Loucy (cell line): Measurements from ENCODE around the gene TMEM233.

Experiments
- H2AFZ ChIP-seq: fragments of 200-600 bp; sonication (generic); 2 replicates; pipeline ENCODE4 v1.6.0; 2016; ENCODE audit warnings: antibody characterized with exemption, mild to moderate bottlenecking, low read length, moderate library complexity
- H3F3A ChIP-seq: fragments of 200-600 bp; 2 replicates; pipeline ENCODE4 v1.6.0; 2016; ENCODE audit warnings: antibody characterized with exemption, low read depth, mild to moderate bottlenecking
- H3K27me3 ChIP-seq: fragments of 200-600 bp; sonication (generic); 2 replicates; pipeline ENCODE4 v1.6.1; 2014; ENCODE audit warnings: low read length, mild to moderate bottlenecking; ENCODE audit not compliant: insufficient read depth, poor library complexity, severe bottlenecking
- H3K36me3 ChIP-seq: fragments of 200-600 bp; sonication (generic); 2 replicates; pipeline ENCODE4 v1.6.1; 2016; ENCODE audit warnings: low read length; ENCODE audit not compliant: insufficient read depth
- H3K4me1 ChIP-seq: fragments of 200-600 bp; sonication (generic); 2 replicates; pipeline ENCODE4 v1.5.1; 2014; ENCODE audit warnings: low read length, mild to moderate bottlenecking; ENCODE audit not compliant: insufficient read depth, poor library complexity, severe bottlenecking
- H3K4me2 ChIP-seq: fragments of 200-600 bp; sonication (generic); 2 replicates; pipeline ENCODE4 v1.6.0; 2014; ENCODE audit warnings: antibody characterized with exemption, low read length, low read depth, mild to moderate bottlenecking; ENCODE audit not compliant: poor library complexity, severe bottlenecking
- H3K4me3 ChIP-seq: fragments of 200-600 bp; sonication (generic); 2 replicates; pipeline ENCODE4 v1.5.1; 2014; ENCODE audit warnings: low read length, mild to moderate bottlenecking, mixed read lengths; ENCODE audit not compliant: poor library complexity, severe bottlenecking
- H3K79me2 ChIP-seq: fragments of 200-600 bp; sonication (generic); 2 replicates; pipeline ENCODE4 v1.6.1; 2014; ENCODE audit warnings: low read length; ENCODE audit not compliant: insufficient read depth
- H3K9ac ChIP-seq: fragments of 200-600 bp; sonication (generic); 2 replicates; pipeline ENCODE4 v1.6.0; 2014; ENCODE audit warnings: mild to moderate bottlenecking, low read depth, low read length, moderate library complexity; ENCODE audit not compliant: poor library complexity, severe bottlenecking
- H3K9me2 ChIP-seq: fragments of 200-600 bp; sonication (generic); replicated peaks from 2 replicates; pipeline ENCODE4 v1.6.1; 2016; ENCODE audit warnings: low read depth, low read length, mixed read lengths
- H3K9me3 ChIP-seq: fragments of 200-600 bp; sonication (generic); 2 replicates; pipeline ENCODE4 v1.6.1; 2014; ENCODE audit warnings: mild to moderate bottlenecking, antibody characterized with exemption, low read length, low read depth; ENCODE audit not compliant: insufficient read depth
- H4K20me1 ChIP-seq: fragments of 200-600 bp; sonication (generic); 2 replicates; pipeline ENCODE4 v1.6.0; 2014; ENCODE audit warnings: antibody characterized with exemption, low read length, mild to moderate bottlenecking; ENCODE audit not compliant: insufficient read depth, poor library complexity, severe bottlenecking
- CTCF ChIP-seq: fragments of 200-600 bp; sonication (generic); conservative IDR thresholded peaks from 2 replicates; pipeline ENCODE4 v1.5.1; 2014; ENCODE audit warnings: mild to moderate bottlenecking, antibody characterized with exemption, low read length
- EZH2phosphoT487 ChIP-seq: fragments of 200-600 bp; IDR thresholded peaks from 2 replicates; pipeline ENCODE4 v1.6.1; 2018; ENCODE audit warnings: antibody characterized with exemption, mild to moderate bottlenecking, moderate library complexity, borderline replicate concordance

Gene TMEM233

DNA sequence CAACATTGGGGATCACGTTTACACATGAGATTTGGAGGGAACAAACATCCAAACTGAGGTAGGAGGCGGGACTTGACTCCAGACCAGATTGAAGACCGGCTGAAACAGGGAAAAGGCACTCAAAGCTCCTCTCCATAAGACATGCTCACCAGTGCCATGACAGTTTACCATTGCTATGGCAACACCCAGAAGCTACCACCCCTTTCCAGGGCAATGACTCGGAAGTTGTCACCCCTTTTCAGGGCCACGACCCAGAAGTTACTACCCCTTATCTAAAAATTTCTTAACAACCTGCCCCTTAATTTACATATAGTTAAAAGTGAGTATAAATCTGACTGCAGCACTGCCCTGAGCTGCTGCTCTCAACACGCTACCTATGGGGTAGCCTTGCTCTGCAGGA lies 34.1 kb downstream of the TMEM233 start:
- no peak overlapping the region for H3K4me3 ChIP-seq
- no peaks in the 10 kb centered on the region for H3F3A ChIP-seq
- H3K27me3 ChIP-seq = no peaks in the 10 kb centered on the region
- H3K79me2 ChIP-seq = no peaks in the 10 kb centered on the region
- TF ChIP-seq CTCF (no peak), EZH2phosphoT487 (no peak)
- no peak overlapping the region for H3K9ac ChIP-seq
- H2AFZ ChIP-seq = no peak overlapping the region
- no peaks in the 10 kb centered on the region for H4K20me1 ChIP-seq
- H3K9me3 ChIP-seq = no peaks in the 10 kb centered on the region
- no peak overlapping the region for H3K4me2 ChIP-seq
- no peaks in the 10 kb centered on the region for H3K4me1 ChIP-seq
- H3K36me3 ChIP-seq = no peaks in the 10 kb centered on the region
- H3K9me2 ChIP-seq = no peaks in the 10 kb centered on the region

GRCh38 chr12:119630223-119630780 lies 36.7 kb downstream of the TMEM233 start:
- Histone ChIP-seq H3K27me3 (no peaks in the 10 kb centered on the region), H3K4me2 (no peak overlapping the region), H4K20me1 (no peaks in the 10 kb centered on the region), H3K79me2 (no peaks in the 10 kb centered on the region), H3K9ac (no peak overlapping the region), H3K36me3 (no peaks in the 10 kb centered on the region), H3K9me2 (no peaks in the 10 kb centered on the region), H3K4me1 (no peaks in the 10 kb centered on the region), H3F3A (no peaks in the 10 kb centered on the region), H3K9me3 (no peaks in the 10 kb centered on the region), H3K4me3 (no peak overlapping the region), H2AFZ (no peak overlapping the region)
- TF ChIP-seq CTCF = no peak
- no peak for TF ChIP-seq EZH2phosphoT487

- Histone ChIP-seq H3K9ac (no peak overlapping the region), H3K4me1 (no peaks in the 10 kb centered on the region), H3K27me3 (no peaks in the 10 kb centered on the region), H3K79me2 (no peaks in the 10 kb centered on the region), H3K4me3 (no peak overlapping the region), H3K9me3 (no peaks in the 10 kb centered on the region), H3K36me3 (no peaks in the 10 kb centered on the region), H2AFZ (no peak overlapping the region), H3K4me2 (no peak overlapping the region), H3F3A (no peaks in the 10 kb centered on the region), H4K20me1 (no peaks in the 10 kb centered on the region), H3K9me2 (no peaks in the 10 kb centered on the region)
- TF ChIP-seq EZH2phosphoT487 (no peak), CTCF (no peak)
Measured at GRCh38 chr12:119630962-119631550, 37.5 kb downstream of the TMEM233 start.
